GM19328 (cell line): ENCODE data around the gene SIRT7.

Experiments used
- ATAC-seq: cut with Tn5 transposase; IDR thresholded peaks from one replicate; pipeline ENCODE4 v1.9.1; 2021; ENCODE audit warnings: mild to moderate bottlenecking, moderate library complexity; ENCODE audit not compliant: unreplicated experiment

SIRT7 gene

GRCh38 chr17:81933178-81933699, 15.3 kb upstream of the SIRT7 start:
- no peak for ATAC-seq

- no peak for ATAC-seq
Measured at GRCh38 chr17:81932333-81932983, 14.5 kb upstream of the SIRT7 start.

GRCh38 chr17:81931557-81932332, 13.8 kb upstream of the SIRT7 start:
- no peak for ATAC-seq

GRCh38 chr17:81931189-81931556, 13.2 kb upstream of the SIRT7 start:
- no peak for ATAC-seq

- ATAC-seq, result no peak
Measured at GRCh38 chr17:81930142-81931125, 12.5 kb upstream of the SIRT7 start.

DNA sequence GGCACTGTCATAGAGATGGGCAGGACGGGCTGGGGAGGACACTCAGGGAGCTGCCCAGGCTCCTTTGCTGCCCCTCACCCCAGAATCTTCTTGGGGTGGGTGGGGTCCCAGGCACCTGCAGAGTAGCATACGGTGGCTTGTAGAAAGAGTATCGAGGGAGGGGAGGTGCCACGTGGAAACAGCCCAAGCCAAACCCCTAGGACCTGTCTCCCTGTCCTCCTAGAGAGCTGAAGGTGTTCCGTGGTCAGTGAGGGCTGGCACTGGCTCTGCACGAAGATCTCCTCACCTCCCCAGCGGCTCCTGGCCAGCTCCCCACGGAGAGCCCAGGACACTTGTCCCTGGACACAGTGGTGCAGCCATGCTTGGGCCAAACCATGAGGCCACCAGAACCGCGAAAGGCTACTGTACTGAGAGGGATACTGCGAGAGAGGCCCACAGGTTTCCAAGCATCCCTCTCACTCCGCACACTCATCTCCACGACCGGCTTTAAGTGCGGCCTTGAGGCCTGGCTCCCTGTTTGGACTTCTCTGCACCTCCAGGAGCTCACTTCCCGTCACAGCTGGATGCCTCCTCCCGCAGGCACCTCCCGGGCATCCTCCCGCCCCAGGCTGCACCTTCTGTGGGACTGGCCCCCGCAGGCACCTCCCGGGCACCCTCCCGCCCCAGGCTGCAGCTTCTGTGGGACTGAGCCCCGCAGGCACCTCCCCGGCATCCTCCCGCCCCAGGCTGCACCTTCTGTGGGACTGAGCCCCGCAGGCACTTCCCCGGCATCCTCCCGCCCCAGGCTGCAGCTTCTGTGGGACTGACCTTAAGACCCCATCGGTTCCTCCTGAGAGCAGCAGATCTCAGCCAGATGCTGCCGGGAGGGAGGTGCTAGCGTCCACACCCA, 11.5 kb upstream of the SIRT7 start:
- ATAC-seq, result no peak

- ATAC-seq, result no peak
Measured at GRCh38 chr17:81928544-81929252, 10.7 kb upstream of the SIRT7 start.

GRCh38 chr17:81927653-81928543, 9.9 kb upstream of the SIRT7 start, which contains the start of gene MAFG:
TSS of gene MAFG (minus strand) at chr17:81927735. CDS start at chr17:81923185, 4,550 bp downstream.
- peak; percentile 53 for ATAC-seq

DNA sequence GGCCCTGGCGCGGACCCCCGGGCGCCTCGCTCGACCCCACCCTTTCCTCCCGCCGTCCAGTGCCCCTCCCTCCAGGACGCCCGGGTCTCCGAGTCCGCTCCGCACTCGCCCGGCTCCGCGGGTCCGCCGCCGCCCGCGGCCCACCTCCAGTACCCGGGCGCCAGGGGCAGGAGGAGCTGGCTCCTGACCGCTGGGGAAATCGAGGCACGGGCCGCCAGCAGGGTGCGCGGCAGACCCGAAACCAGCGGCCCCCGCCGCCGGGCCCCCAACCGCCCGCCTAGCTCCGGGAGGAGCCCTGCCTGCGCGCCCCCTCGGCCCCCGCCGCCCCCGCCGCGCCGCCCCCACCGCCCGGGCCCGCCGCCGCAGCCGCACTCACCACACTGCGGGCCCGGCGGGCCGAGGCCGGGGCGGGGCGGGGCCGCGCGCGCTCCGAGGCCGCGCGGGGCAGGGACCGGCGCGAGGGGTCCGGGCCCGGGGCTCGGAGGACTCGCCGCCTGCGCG, 9.2 kb upstream of the SIRT7 start:
- ATAC-seq, result peak; percentile 19

GRCh38 chr17:81926451-81927151, 8.6 kb upstream of the SIRT7 start:
- ATAC-seq, result peak; percentile 14

DNA sequence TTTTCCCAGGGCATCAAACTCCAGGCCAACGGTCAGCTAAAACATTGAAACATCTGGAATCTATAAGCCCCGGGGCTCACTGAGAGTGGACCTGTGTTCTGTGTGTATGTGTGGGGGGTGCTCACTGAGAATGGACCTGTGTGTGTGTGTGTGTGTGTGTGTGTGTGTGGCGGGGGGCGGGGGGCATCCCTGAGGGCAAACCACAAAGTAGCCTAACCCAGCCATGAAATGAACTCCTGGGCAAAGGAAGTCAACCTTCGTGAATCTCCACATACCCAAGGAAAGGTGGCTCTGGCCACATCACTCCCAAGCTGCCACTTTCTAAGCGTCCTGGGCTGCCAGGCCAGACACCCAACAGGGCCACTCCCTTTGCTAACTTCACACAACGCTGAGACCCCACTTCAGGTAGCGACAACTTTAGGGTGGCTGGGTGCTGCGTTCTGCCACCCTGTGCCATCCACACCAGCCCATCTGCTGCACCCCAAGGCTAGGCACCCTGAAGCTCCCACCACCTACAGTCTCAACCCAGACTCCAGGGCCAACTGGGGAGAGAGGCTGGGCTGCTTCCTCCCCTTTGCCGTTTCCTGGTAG, 8.0 kb upstream of the SIRT7 start:
- ATAC-seq, result no peak

DNA sequence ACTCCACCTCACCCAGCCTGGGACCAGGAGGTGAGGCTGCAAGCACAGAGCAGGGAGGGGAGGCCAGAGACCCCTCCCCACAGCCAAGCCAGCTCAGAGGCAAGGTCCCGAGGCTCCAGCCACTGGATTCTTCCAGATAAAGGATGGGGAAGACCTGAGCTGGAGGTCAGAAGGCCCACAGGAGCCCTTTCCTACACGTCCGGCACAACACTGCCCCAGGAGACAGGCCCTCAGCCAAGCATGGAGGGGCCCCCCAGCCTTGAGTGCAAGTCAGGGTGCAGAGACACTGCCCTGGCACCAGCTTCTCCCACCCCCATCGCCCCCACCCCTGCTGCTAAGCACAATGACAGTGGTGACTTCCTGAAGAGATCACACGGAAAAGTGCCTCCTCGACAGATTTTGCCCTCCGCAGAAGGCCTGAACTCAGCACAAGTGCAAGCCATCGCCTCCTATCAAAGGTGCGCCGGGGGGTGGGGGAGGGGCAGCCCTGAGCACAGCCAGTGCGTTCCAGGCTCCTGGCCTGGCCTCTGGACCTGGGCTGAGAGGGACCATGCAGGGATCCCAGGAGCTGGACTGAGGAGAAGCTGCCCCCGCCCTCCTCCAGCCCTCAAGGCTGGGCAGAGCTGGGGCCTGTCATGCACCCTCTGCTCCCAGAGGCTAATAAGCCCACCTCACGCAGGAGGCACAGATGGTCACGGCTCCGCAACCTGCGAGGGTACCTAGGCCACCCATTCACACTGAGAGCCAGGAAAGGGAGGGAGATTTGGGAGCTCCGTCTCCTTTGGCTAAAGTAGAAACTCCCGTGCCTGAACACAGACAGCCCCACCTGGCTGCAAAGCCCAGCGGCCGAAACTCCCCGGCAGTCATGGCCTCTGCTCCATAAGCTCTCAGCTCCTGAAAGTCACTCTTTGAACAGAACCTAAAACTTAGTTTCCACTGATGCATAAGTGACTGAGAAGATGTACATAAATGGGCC, 6.9 kb upstream of the SIRT7 start:
- ATAC-seq, result no peak

DNA sequence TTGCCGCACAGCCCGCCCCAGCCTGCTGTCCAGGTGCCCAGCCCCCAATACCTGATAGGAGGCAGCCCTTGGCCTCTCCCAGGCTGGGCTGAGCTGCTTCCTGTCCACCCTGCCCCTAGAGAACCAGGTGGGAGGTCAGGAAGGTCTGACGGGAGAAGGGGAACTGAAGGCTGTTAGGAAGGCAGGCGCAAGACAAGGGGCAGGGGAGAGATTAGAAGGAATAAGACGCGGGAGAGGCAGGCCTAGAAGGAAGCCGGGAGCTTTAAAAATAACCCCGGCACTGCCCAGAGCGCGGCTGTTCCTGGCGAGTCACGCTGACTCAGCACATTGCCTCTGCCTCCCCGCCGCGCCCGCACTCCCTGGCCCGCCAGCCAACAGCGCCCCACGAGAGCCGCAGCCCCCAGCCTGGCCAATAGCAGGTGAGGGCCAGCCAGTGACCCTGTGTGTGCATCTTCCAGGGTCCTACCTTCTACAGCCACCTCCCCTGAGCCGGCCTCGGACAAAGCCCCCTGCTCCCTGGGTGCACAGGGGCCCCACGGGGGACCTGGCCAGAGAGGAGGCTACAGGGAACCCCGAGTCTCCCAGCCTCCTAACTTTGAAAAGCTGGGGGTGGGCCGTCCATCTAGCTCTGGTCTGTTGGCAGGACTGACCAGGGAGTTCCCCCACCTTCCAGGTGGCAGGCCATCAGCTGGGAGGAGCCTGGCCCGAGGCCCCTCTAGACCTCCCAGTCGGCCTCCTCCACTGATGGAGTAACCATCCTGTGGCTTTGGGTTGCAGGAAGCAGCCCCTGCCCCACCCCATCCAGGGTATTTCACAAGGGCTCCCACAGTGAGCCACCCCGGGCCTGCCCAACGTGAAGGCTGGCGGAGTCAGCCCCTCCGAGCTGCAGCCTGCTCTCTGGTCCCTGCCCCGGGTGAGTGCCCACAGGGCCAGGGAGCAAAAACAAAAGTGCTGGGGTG, 5.6 kb upstream of the SIRT7 start:
- ATAC-seq, result no peak

DNA sequence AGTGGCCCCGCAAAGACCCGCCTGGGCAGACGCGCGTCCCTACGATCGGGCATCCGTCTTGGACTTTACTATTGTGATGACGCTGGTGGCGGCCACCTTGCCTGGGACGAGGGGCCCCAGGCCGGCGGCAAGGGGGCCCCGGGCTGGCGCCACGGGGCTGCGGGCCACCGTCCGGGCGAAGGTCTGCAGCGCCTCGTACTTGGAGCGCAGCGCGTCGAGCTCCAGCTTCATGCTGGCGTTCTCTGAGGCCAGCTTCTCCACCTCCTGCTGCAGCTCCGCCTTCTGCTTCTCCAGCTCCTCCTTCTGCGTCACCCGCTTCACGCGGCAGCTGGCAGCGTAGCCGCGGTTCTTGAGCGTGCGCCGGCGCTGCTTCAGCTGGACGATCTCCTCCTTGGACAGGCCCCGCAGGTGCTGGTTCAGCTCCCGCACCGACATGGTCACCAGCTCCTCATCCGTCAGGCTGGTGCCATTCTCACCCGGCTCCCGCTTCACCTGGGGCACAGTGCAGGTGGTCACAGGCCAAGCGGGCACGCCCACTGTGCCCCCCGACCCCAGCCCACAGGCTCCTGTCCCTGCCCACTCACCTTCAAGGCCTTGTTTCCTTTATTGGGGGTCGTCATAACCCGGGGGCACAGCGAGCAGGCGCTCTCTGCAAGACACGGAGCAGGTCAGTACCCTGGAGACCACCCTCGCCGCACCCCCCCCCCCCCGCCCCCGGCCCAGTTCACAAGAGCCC, 4.8 kb upstream of the SIRT7 start:
- ATAC-seq, result no peak
